Right cardiac atrium (tissue), 5 donors: ENCODE measurements around the gene CSTPP1. TPM values are rescaled to one million over a fixed set of nuclear protein-coding genes. Genes with fewer than 3 reads are reported as not detected.

Source experiments
- ATAC-seq, 2 donors: fragments of 200-7000 bp; cut with Tn5 transposase; one replicate each; pipeline versions ENCODE4 v1.8.0 to v1.9.1; 2020; ENCODE audit warnings: moderate library complexity in 2 of 2, mild to moderate bottlenecking in 1 of 2
- DNase-seq, 3 donors: peaks; one replicate each; pipeline ENCODE4 v3.0.0-alpha.2; 2020
- H3K27ac ChIP-seq: one replicate; pipeline ENCODE4 v1.5.1; 2013; ENCODE audit warnings: mild to moderate bottlenecking, low read length, control low read depth, moderate library complexity
- H3K27me3 ChIP-seq: one replicate; pipeline ENCODE4 v1.6.1; 2013; ENCODE audit not compliant: control insufficient read depth, insufficient read depth
- H3K4me1 ChIP-seq: one replicate; pipeline ENCODE4 v1.6.1; 2013; ENCODE audit warnings: low read length; ENCODE audit not compliant: control insufficient read depth, insufficient read depth
- H3K4me3 ChIP-seq: one replicate; pipeline ENCODE4 v1.5.1; 2013; ENCODE audit warnings: low read length, control low read depth
- H3K9me3 ChIP-seq: one replicate; pipeline ENCODE4 v1.6.1; 2013; ENCODE audit warnings: low read length; ENCODE audit not compliant: control insufficient read depth
- WGBS: extraction: QIAGEN DNeasy Blood & Tissue Kit; methylation state at CpG from one replicate; pipeline ENCODE4 v1.1.7; 2013; 5-methylcytosine and 5-hydroxymethylcytosine counted together
- intact Hi-C, 4 donors: fragments of 100-400 bp; cut with DNase I; formaldehyde crosslinking; loops; one replicate each; pipeline versions ENCODE4 v1.11.0 to v1.14.0; 2022 to 2023
- polyA plus RNA-seq: library from polyadenylated mRNA; stranded (reverse); fragments of 200-250 nt; gene quantifications from one replicate; pipeline ENCODE4 v1.2.3, GENCODE V29; 2013
- total RNA-seq, 4 donors: library from RNA; stranded (reverse); fragmentation: NEBNext Ultra II Directional; extraction: Animal tissue kit (Norgen Biotek cat#: 25700); gene quantifications; one replicate each; pipeline ENCODE4 v1.2.1, GENCODE V29; 2021
- donor health status: healthy with polysubstance abuse.
- donor health status: DM: no; HTN: yes; CAD: no.
- donor health status: DM: no; HTN: no; CAD: no.
- donor health status: DM: no; HTN: yes; CAD: no; lungs with severe emphysema.
- donor health status: DM: yes; HTN: yes; CAD: no.

Gene CSTPP1
- total and polyA plus RNA-seq, 5 donors: 12.7 to 17.5 (median 15.6) TPM

DNA sequence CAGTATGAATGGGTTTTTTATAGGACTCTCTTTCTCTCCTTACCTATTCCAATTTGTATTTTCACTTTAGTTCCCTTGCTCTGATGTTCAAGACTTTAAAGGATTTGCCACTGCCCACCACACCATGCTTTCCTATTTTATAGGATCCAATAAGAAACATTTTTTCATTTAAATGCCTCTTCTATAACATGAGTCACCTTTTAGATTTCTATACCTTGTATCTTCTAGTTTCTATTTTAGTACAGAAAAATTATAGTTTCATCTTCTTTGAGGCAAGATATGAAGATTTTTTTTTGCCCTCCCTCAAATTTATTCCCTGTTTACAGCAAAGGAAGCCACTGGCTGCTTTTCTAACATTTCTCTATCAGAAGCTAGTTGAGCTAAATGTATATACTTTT is 163.4 kb downstream of the CSTPP1 start:
- Histone ChIP-seq H3K4me1 (no peaks in the 10 kb centered on the region), H3K27me3 (no peaks in the 10 kb centered on the region), H3K4me3 (no peak overlapping the region), H3K27ac (no peak overlapping the region), H3K9me3 (no peaks in the 10 kb centered on the region)
- DNase-seq: no peak
- intact Hi-C loops: no loop called here
- no peak for ATAC-seq

DNA sequence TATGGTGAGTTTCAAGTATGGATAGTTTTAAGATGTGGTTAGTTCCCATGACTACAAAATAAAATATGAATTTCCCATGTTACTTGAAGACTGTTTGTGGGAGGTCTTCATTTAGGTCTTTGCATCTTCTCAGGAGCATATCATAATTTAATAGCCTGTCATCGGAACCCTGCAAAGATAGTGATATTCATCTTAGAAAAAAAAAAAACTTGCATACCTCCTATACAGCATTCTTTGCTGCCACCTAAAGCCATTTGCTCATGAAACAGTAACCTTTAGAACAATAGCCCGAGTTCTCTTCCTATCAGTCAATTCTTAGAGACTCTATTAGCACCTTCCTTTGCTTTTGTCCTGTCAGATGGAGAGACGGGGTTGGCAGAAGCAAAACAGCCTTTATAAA is 164.8 kb downstream of the CSTPP1 start:
- no peak for ATAC-seq
- no peak for DNase-seq
- WGBS: 84% methylated on average over 3 of the region's 3 CpGs
- intact Hi-C loops: no loop called here
- Histone ChIP-seq H3K27me3 (no peaks in the 10 kb centered on the region), H3K4me1 (no peaks in the 10 kb centered on the region), H3K27ac (no peak overlapping the region), H3K4me3 (no peak overlapping the region), H3K9me3 (no peaks in the 10 kb centered on the region)

DNA sequence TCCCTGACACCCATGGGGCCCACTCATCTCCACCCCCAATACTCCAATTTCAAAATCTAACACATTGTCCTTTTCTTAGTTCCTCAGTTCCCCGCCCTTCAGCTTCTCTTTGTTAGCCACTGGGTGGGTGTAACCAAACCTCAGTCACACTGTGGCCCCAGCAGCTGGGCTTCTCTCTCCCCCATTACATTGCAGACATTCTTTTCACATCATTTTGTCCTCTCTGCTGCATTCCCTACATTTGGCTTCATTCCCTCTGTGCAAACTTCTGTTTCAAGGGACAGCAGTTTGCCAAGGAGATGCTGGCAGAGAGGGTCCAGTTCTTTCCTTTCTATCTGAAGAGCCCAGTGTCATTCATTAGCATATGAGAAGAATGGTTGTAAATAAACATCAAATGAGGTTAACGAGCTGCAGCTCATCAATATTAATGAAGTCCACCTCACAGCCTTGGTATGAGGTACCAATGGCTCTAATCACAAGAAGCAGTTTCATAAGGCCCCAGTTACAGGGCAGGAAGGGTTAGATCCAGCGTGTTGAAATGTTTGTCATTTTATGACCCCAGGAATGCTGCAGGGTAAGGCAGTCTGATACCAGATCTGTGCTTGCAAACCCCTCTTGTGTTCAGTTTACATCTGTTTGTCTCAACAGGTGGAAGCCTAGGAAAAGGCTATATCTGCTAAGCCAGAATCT is 167.8 kb downstream of the CSTPP1 start:
- ATAC-seq (no peak), DNase-seq (no peak)
- intact Hi-C loops: no loop called here
- H3K4me1 ChIP-seq: no peaks in the 10 kb centered on the region
- H3K27me3 ChIP-seq: no peaks in the 10 kb centered on the region
- no peak overlapping the region for H3K27ac ChIP-seq
- H3K4me3 ChIP-seq: no peak overlapping the region
- H3K9me3 ChIP-seq: no peaks in the 10 kb centered on the region
- WGBS: 67% methylated on average over 3 of the region's 3 CpGs

- Histone ChIP-seq H3K4me3 (no peak overlapping the region), H3K4me1 (no peaks in the 10 kb centered on the region), H3K27ac (no peak overlapping the region), H3K27me3 (no peaks in the 10 kb centered on the region), H3K9me3 (no peaks in the 10 kb centered on the region)
- DNase-seq: no peak
- no peak for ATAC-seq
- intact Hi-C loops: no loop called here
- WGBS: 91% methylated on average over 2 of the region's 2 CpGs
Observed at GRCh38 chr11:47105541-47105940, 169.0 kb downstream of the CSTPP1 start.

GRCh38 chr11:47105974-47106373 is 169.4 kb downstream of the CSTPP1 start:
- no peak for ATAC-seq
- H3K27ac ChIP-seq: no peak overlapping the region
- H3K4me1 ChIP-seq: no peaks in the 10 kb centered on the region
- no peak overlapping the region for H3K4me3 ChIP-seq
- WGBS: 95% methylated on average over 3 of the region's 3 CpGs
- H3K9me3 ChIP-seq: no peaks in the 10 kb centered on the region
- intact Hi-C loops: no loop called here
- DNase-seq: no peak
- H3K27me3 ChIP-seq: no peaks in the 10 kb centered on the region

DNA sequence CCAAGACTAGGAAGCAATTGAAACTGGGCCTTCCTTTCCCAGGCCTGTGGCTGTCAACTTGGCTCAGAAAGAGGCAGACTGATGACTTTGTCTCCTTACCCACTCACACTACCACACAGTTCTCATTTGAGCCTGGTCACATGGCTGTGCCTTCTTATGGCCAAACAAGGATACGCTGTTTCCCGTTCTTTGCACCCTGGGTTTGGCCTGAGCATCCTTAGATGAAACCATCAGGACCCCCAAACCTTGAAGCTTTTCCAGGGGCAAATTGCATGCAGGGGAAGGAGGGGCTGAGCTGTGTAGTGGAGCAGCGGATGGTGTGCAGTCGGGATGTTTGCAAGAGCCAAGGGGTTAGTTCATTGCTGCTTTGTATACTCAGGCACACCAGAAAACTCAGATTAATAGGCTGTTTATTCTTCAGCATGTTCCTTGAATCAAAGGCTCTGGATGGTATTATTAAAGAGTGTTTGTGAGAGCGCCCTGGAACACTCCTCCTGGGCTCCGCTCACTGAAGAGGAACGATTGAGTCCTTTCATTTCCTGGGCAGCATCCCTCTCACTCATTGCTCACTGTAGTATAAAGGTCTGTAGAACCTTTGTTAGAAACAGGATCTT is 170.3 kb downstream of the CSTPP1 start:
- DNase-seq (no peak), ATAC-seq (no peak)
- H3K27me3 ChIP-seq: no peaks in the 10 kb centered on the region
- H3K4me1 ChIP-seq: no peaks in the 10 kb centered on the region
- intact Hi-C loops: no loop called here
- H3K27ac ChIP-seq: peak overlapping the region; percentile 7
- 74% methylated on average over 7 of the region's 7 CpGs for WGBS
- H3K9me3 ChIP-seq: no peaks in the 10 kb centered on the region
- H3K4me3 ChIP-seq: no peak overlapping the region

DNA sequence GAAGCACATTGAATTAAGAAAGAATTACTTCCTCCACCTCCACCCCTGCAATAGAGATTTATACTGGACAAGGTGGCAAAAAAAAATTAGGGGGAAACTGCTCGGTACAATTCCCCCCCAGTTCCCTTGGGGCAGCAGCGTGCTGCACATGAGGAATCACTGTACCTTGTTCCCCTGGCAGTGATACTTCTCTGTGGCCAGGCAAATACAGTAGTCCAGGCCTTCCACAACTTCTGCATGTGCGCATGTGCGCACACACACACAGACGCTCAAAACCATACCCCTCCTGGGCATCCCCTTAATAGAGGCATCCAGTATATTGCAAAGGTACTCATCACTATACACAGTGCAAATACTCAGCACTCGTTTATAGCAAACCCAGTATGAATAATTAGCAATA is 171.2 kb downstream of the CSTPP1 start:
- DNase-seq: no peak
- Histone ChIP-seq H3K4me3 (no peak overlapping the region), H3K9me3 (no peaks in the 10 kb centered on the region), H3K27me3 (no peaks in the 10 kb centered on the region), H3K4me1 (no peaks in the 10 kb centered on the region), H3K27ac (no peak overlapping the region)
- no peak for ATAC-seq
- 88% methylated on average over 6 of the region's 6 CpGs for WGBS
- intact Hi-C loops: no loop called here

DNA sequence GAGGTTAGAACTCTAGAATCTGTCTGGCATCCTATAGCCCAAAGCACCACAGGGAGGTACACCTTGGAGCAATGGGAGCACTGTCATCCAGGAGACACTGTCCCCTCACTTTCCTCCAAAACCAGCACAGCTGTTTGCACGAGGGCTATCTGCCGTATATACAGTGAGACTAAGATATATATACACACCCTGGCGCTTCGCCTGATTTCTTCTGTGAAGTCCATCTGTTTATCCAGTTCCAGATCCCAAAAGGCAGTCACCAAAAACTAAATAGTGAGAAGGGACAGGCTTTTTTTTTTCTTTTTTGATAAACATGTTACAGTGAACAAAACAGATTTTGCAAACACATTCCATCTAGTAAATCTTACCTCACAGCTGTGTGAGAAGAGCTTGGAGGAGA is 171.7 kb downstream of the CSTPP1 start:
- Histone ChIP-seq H3K4me3 (no peak overlapping the region), H3K27ac (no peak overlapping the region), H3K9me3 (no peaks in the 10 kb centered on the region), H3K4me1 (no peaks in the 10 kb centered on the region), H3K27me3 (no peaks in the 10 kb centered on the region)
- WGBS: 76% methylated on average over 4 of the region's 4 CpGs
- intact Hi-C loops: no loop called here
- ATAC-seq (no peak), DNase-seq (no peak)

- Histone ChIP-seq H3K27ac (no peak overlapping the region), H3K27me3 (no peaks in the 10 kb centered on the region), H3K4me1 (no peaks in the 10 kb centered on the region), H3K9me3 (no peaks in the 10 kb centered on the region), H3K4me3 (no peak overlapping the region)
- 39% methylated on average over 6 of the region's 6 CpGs for WGBS
- no peak for DNase-seq
- ATAC-seq: peak in 1 of 2 donors; percentile 45
- intact Hi-C loops: no loop called here
Observed at GRCh38 chr11:47109051-47109726, 172.6 kb downstream of the CSTPP1 start.

DNA sequence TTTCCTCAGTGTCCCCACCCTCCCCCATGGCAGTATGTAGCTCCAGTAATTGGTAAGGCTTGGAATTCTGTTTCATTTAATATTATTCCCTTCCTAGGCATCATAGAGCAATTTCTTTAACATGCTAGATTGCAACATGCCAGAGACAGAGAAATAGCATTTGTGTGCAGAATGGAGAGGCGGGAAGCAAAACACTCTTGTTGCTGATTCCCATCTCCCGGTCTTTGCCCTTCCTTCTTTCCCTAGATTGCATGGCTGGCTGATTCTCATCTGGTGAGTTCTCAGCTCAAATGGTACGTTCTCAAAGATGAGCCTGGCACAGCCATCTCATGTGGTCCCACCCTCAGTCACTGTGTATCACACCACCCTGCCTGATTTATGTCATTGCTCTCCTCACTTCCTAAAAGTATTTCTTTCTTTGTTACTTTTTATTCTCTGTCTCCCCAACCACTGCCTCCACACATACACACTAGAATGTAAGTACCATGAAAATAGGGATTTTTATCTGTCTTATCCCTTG is 173.2 kb downstream of the CSTPP1 start:
- Histone ChIP-seq H3K4me1 (no peaks in the 10 kb centered on the region), H3K27me3 (no peaks in the 10 kb centered on the region), H3K27ac (no peak overlapping the region), H3K9me3 (no peaks in the 10 kb centered on the region), H3K4me3 (no peak overlapping the region)
- intact Hi-C loops: no loop called here
- no peak for DNase-seq
- WGBS: 61% methylated on average over 3 of the region's 3 CpGs
- ATAC-seq: no peak

DNA sequence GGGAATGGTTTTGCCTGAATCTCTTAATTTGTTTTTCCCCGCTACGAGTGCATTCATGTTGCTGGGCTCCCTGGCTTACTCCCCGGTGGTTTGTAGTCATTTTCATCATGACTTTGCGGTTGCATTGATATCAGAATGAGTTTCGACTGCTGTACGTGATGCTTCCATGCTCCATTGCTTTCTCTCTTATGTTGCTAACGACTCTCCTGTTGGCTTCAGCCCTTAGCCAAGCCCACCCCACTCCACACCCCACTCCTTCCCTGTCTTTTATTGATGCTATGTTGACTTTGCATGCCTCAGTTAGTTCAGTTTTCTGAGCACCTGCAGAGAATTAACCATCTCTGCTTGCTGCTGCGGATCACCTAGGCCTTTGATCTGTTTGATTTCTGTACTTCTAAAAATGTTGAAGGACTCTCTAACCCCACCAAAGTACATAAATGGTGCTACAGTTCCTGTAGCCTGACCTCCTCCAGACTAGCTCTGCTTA is 174.8 kb downstream of the CSTPP1 start:
- no peak for DNase-seq
- intact Hi-C loops: no loop called here
- no peaks in the 10 kb centered on the region for H3K9me3 ChIP-seq
- H3K4me1 ChIP-seq: no peaks in the 10 kb centered on the region
- no peaks in the 10 kb centered on the region for H3K27me3 ChIP-seq
- H3K27ac ChIP-seq: no peak overlapping the region
- WGBS: 94% methylated on average over 8 of the region's 8 CpGs
- no peak overlapping the region for H3K4me3 ChIP-seq
- no peak for ATAC-seq
